Peyer's patch (tissue), 4 donors: ENCODE measurements around the gene KDM2A. TPM values are rescaled to one million over a fixed set of nuclear protein-coding genes. Genes with fewer than 3 reads are reported as not detected.

ENCODE experiments used
- DNase-seq, 3 donors: peaks; one replicate each; pipeline ENCODE4 v3.0.0-alpha.2; 2017 to 2019
- H3K27ac ChIP-seq, 4 donors: fragments of 200-600 bp; sonication (generic); one replicate each; pipeline ENCODE4 v1.5.1; 2016 to 2019
- H3K27me3 ChIP-seq, 2 donors: fragments of 200-600 bp; sonication (generic); one replicate each; pipeline ENCODE4 v1.5.1; 2019
- H3K36me3 ChIP-seq, 3 donors: fragments of 200-600 bp; sonication (generic); one replicate each; pipeline ENCODE4 v1.5.1; 2016 to 2019
- H3K4me1 ChIP-seq, 4 donors: fragments of 200-600 bp; sonication (generic); one replicate each; pipeline ENCODE4 v1.5.1; 2016 to 2019
- H3K4me3 ChIP-seq, 4 donors: fragments of 200-600 bp; sonication (generic); 1 replicate in 3 of 4; 2 replicates in 1 of 4; pipeline ENCODE4 v1.5.1; 2016 to 2019; ENCODE audit warnings: mild to moderate bottlenecking in 1 of 4
- H3K9me3 ChIP-seq, 4 donors: fragments of 200-600 bp; sonication (generic); one replicate each; pipeline ENCODE4 v1.5.1; 2016 to 2019; ENCODE audit warnings: mild to moderate bottlenecking in 1 of 4
- CTCF ChIP-seq, 6 experiments: fragments of 450-650 bp in 4 of 6; fragments of 200-600 bp in 2 of 6; sonication (generic) in 1 of 6; IDR thresholded peaks; one replicate each; pipeline ENCODE4 v1.5.1; 2017 to 2019; ENCODE audit warnings: antibody characterized with exemption in 6 of 6, mild to moderate bottlenecking in 3 of 6, moderate library complexity in 1 of 6
- POLR2A ChIP-seq, 2 donors: fragments of 450-650 bp; IDR thresholded peaks; one replicate each; pipeline ENCODE4 v1.5.1; 2017; ENCODE audit warnings: antibody characterized with exemption in 2 of 2, mild to moderate bottlenecking in 2 of 2, moderate library complexity in 2 of 2
- total RNA-seq, 4 donors: library from RNA; depleted of rRNA; stranded (reverse); fragments of >200 nt; gene quantifications; one replicate each; pipeline ENCODE4 v1.1.0, GENCODE V29; 2016

The KDM2A gene
- total RNA-seq, 4 donors from 2014 or later: 76.7 to 225 (median 105) TPM

- peaks cover 0 to 5% (median 0%) of the 10 kb centered on the region in 4 donors for H3K4me1 ChIP-seq
- DNase-seq: no peak
Observed at GRCh38 chr11:67095214-67095507, 23.9 kb upstream of the KDM2A start.

GRCh38 chr11:67098799-67099429, 20.1 kb upstream of the KDM2A start:
- H3K4me1 ChIP-seq: peaks cover 0 to 5% (median 0%) of the 10 kb centered on the region in 4 donors
- TF ChIP-seq CTCF (IDR thresholded peaks at IDR 0.05): no peak
- TF ChIP-seq POLR2A (IDR thresholded peaks at IDR 0.05): no peak
- H3K27ac ChIP-seq: no peak overlapping the region
- no peak overlapping the region for H3K4me3 ChIP-seq
- H3K9me3 ChIP-seq: no peaks in the 10 kb centered on the region
- H3K27me3 ChIP-seq: no peaks in the 10 kb centered on the region
- no peak for DNase-seq
- no peaks in the 10 kb centered on the region for H3K36me3 ChIP-seq

More at GRCh38 chr11:67095214-67095507, 23.9 kb upstream of the KDM2A start:
- TF ChIP-seq CTCF (IDR thresholded peaks at IDR 0.05): no peak
- TF ChIP-seq POLR2A (IDR thresholded peaks at IDR 0.05): no peak
- no peaks in the 10 kb centered on the region for H3K27me3 ChIP-seq
- H3K27ac ChIP-seq: no peak overlapping the region
- no peak overlapping the region for H3K4me3 ChIP-seq
- no peaks in the 10 kb centered on the region for H3K9me3 ChIP-seq
- no peaks in the 10 kb centered on the region for H3K36me3 ChIP-seq

GRCh38 chr11:67099831-67100324, 19.2 kb upstream of the KDM2A start:
- no peaks in the 10 kb centered on the region for H3K36me3 ChIP-seq
- peaks cover 0 to 5% (median 0%) of the 10 kb centered on the region in 4 donors for H3K4me1 ChIP-seq
- H3K9me3 ChIP-seq: no peaks in the 10 kb centered on the region
- no peak for DNase-seq
- H3K4me3 ChIP-seq: no peak overlapping the region
- H3K27ac ChIP-seq: no peak overlapping the region
- no peaks in the 10 kb centered on the region for H3K27me3 ChIP-seq
- no peak for TF ChIP-seq POLR2A (IDR thresholded peaks at IDR 0.05)
- no peak for TF ChIP-seq CTCF (IDR thresholded peaks at IDR 0.05)

- Histone ChIP-seq H3K9me3 (no peaks in the 10 kb centered on the region), H3K27ac (no peak overlapping the region), H3K36me3 (no peaks in the 10 kb centered on the region), H3K4me3 (no peak overlapping the region), H3K4me1 (peaks cover 0 to 5% (median 0%) of the 10 kb centered on the region in 4 donors), H3K27me3 (no peaks in the 10 kb centered on the region)
- TF ChIP-seq POLR2A (IDR thresholded peaks at IDR 0.05): no peak
- TF ChIP-seq CTCF (IDR thresholded peaks at IDR 0.05): no peak
- DNase-seq: no peak
Observed at GRCh38 chr11:67102664-67103063, 16.4 kb upstream of the KDM2A start.

- Histone ChIP-seq H3K4me1 (peaks cover 0 to 3% (median 0%) of the 10 kb centered on the region in 4 donors), H3K36me3 (no peaks in the 10 kb centered on the region), H3K27ac (no peak overlapping the region), H3K4me3 (no peak overlapping the region), H3K9me3 (no peaks in the 10 kb centered on the region), H3K27me3 (no peaks in the 10 kb centered on the region)
- TF ChIP-seq POLR2A (IDR thresholded peaks at IDR 0.05): no peak
- TF ChIP-seq CTCF (IDR thresholded peaks at IDR 0.05): no peak
- DNase-seq: no peak
Observed at GRCh38 chr11:67105964-67106363, 13.1 kb upstream of the KDM2A start.
